Tibial nerve (tissue), 4 donors: ENCODE measurements around the gene CHKB. TPM values are rescaled to one million over a fixed set of nuclear protein-coding genes. Genes with fewer than 3 reads are reported as not detected.

Source experiments
- DNase-seq, 2 donors: peaks; one replicate each; pipeline ENCODE4 v3.0.0-alpha.2; 2019; ENCODE audit warnings: low spot score in 2 of 2
- H3K27ac ChIP-seq, 4 donors: fragments of 200-600 bp; sonication (generic) in 3 of 4; one replicate each; pipeline ENCODE4 v1.5.1; 2017 to 2019; ENCODE audit warnings: mild to moderate bottlenecking in 1 of 4
- H3K27me3 ChIP-seq, 2 donors: fragments of 200-600 bp; sonication (generic) in 1 of 2; one replicate each; pipeline versions ENCODE4 v1.5.1 to v1.6.0; 2017 to 2019
- H3K36me3 ChIP-seq, 3 donors: fragments of 200-600 bp; sonication (generic); one replicate each; pipeline ENCODE4 v1.5.1; 2018 to 2019
- H3K4me1 ChIP-seq, 4 donors: fragments of 200-600 bp; sonication (generic) in 3 of 4; one replicate each; pipeline ENCODE4 v1.5.1; 2017 to 2019
- H3K4me3 ChIP-seq, 4 donors: fragments of 200-600 bp; sonication (generic) in 3 of 4; one replicate each; pipeline ENCODE4 v1.5.1; 2017 to 2019; ENCODE audit warnings: mild to moderate bottlenecking in 1 of 4, moderate library complexity in 1 of 4
- H3K9me3 ChIP-seq, 4 donors: fragments of 200-600 bp; sonication (generic) in 3 of 4; one replicate each; pipeline ENCODE4 v1.5.1; 2017 to 2019
- EP300 ChIP-seq, 2 donors: sonication (generic); formaldehyde crosslinking; IDR thresholded peaks; one replicate each; pipeline ENCODE4 v1.6.1; 2017; ENCODE audit warnings: antibody characterized with exemption in 2 of 2, mild to moderate bottlenecking in 1 of 2
- POLR2A ChIP-seq, 2 donors: fragments of 450-650 bp; IDR thresholded peaks; one replicate each; pipeline ENCODE4 v1.6.1; 2017; ENCODE audit warnings: antibody characterized with exemption in 2 of 2, mild to moderate bottlenecking in 2 of 2, moderate library complexity in 2 of 2
- WGBS, 2 donors: methylation state at CpG; one replicate each; pipeline ENCODE4 v1.1.5; 2018; 5-methylcytosine and 5-hydroxymethylcytosine counted together
- total RNA-seq, 4 donors: library from RNA; depleted of rRNA; stranded (reverse); fragments of >200 nt; gene quantifications; one replicate each; pipeline ENCODE4 v1.1.0, GENCODE V29; 2016
- TF ChIP-seq, protein P1 (sequence below), 5 experiments: fragments of 200-600 bp in 3 of 5; fragments of 450-650 bp in 2 of 5; sonication (generic) in 3 of 5; IDR thresholded peaks; one replicate each; pipeline ENCODE4 v1.5.1; 2016 to 2019; ENCODE audit warnings: antibody characterized with exemption in 5 of 5, mild to moderate bottlenecking in 3 of 5, moderate library complexity in 2 of 5

Gene CHKB
- total RNA-seq, 4 donors from 2014 or later, result 55.9 to 95.4 (median 74.4) TPM

DNA sequence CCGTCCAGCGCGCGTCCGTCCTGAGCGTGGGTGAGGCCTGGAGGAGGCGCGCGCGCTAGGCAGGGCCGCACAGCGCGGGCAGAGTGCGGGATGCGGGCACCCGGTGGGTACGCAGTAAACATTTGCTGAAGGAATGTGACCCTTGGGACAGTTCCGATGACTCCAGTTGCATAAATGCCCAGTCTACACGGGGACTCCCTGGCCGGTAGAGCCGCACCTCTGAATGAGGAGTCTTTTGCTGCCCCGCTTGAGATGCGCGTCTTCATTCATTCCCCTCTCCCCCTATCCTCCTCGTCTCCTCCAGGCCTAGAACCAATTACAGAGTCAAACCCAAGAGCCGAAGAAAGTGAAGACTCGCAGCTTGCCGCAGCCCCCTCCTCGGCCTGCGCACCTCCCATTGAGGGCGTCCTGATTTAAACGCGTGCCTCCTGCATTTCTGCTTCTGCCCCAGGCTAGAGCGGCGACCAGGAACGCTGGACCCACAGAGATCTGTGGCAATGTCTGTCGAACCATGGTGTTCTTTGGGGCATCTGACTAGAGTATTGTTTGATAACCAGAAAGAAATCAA is 729 bp upstream of the CHKB start:
- peaks cover 0 to 1% of the 10 kb centered on the region in 2 donors for H3K27me3 ChIP-seq
- H3K36me3 ChIP-seq, result peaks cover 0 to 29% (median 0%) of the 10 kb centered on the region in 3 donors
- peak overlapping the region; percentile 33 to 99 (median 76) for H3K27ac ChIP-seq
- WGBS, 2 donors, result 6 to 10% methylated on average over 30 of the region's 37 CpGs
- DNase-seq, result no peak
- TF ChIP-seq, protein P1, sequence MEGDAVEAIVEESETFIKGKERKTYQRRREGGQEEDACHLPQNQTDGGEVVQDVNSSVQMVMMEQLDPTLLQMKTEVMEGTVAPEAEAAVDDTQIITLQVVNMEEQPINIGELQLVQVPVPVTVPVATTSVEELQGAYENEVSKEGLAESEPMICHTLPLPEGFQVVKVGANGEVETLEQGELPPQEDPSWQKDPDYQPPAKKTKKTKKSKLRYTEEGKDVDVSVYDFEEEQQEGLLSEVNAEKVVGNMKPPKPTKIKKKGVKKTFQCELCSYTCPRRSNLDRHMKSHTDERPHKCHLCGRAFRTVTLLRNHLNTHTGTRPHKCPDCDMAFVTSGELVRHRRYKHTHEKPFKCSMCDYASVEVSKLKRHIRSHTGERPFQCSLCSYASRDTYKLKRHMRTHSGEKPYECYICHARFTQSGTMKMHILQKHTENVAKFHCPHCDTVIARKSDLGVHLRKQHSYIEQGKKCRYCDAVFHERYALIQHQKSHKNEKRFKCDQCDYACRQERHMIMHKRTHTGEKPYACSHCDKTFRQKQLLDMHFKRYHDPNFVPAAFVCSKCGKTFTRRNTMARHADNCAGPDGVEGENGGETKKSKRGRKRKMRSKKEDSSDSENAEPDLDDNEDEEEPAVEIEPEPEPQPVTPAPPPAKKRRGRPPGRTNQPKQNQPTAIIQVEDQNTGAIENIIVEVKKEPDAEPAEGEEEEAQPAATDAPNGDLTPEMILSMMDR (IDR thresholded peaks at IDR 0.05), result peak in 1 of 5 experiments; percentile 2
- no peak for TF ChIP-seq EP300 (IDR thresholded peaks at IDR 0.05)
- no peaks in the 10 kb centered on the region for H3K9me3 ChIP-seq
- peaks cover 0 to 32% (median 13%) of the 10 kb centered on the region in 4 donors for H3K4me1 ChIP-seq
- peak overlapping the region; percentile 74 to 91 (median 88) for H3K4me3 ChIP-seq

DNA sequence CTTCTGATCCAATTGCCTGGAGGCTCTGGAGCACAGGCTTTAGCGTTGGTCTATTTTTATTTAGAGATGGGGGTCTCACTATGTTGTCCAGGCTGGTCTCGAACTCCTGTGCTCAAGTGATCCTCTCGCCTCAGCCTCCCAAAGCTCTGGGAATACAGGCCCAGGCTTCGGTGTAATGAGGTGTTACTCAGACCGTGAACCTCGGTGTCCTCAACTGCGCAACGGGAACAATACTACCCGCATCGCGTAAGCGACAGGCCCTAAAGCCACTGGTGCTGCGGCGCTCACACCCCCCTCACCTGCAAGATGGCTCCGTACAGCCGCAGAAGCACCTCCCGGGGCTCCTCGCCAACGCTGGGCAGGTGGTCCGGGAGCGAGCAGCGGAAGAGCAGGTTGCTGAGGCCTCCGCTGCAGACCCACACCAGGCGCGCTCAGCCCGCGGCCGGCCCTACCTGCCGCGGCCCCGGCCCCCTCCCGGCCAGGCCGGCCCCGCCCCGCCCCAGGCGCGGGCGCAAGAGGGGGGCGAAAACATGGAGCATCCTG is 628 bp downstream of the CHKB start:
- WGBS, 2 donors, result 15 to 17% methylated on average over 12 to 13 of the region's 39 CpGs
- Histone ChIP-seq H3K27me3 (peaks cover 0 to 12% of the 10 kb centered on the region in 2 donors), H3K27ac (peak overlapping the region; percentile 92 to 99 (median 96)), H3K4me1 (peaks cover 0 to 42% (median 17%) of the 10 kb centered on the region in 4 donors), H3K36me3 (peaks cover 0 to 32% (median 0%) of the 10 kb centered on the region in 3 donors), H3K4me3 (peak overlapping the region; percentile 48 to 91 (median 88)), H3K9me3 (no peaks in the 10 kb centered on the region)
- TF ChIP-seq POLR2A (IDR thresholded peaks at IDR 0.05) (no peak), EP300 (IDR thresholded peaks at IDR 0.05) (no peak)
- TF ChIP-seq, protein P1 (IDR thresholded peaks at IDR 0.05), result no peak
- no peak for DNase-seq

DNA sequence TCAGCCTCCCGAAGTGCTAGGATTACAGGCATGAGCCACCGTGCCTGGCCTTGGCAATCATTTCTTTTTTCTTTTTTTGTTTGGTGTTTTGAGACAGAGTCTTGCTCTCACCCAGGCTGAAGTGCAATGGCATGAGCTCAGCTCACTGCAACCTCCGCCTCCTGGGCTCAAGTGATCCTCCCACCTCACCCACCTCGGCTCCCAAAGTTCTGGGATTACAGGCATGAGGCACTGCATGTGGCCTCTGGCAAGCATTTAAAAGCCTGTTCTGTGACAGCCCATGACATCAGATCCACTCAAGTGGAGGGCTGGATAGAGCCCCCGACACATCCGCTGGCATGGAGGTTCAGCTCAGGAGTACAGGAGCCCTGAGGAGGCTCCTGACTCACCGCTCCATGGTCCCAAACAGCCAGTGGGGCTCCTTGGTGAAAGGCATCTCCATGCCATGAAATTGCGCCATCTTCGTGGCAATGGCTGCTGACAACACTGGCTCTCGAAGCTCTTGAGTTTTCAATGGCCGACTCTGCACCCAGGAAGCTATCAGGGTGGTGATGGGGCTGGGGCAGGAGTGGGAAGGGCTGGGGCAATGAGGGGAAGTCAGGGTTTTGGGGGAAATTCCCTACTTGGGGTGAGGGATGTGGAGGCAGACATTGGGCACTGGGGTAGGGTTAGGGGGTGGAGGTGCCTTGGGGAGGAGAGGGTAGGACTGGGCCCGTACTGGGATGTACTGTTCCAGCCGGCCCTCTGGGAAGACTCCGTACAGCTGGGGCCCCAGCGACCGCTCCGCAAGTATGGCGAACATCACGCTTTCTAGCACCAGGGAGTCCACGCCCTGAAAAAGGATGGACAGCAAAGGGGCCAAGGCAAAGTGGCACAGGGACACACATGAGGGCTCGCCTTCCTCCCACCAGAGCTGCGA is 1.4 kb downstream of the CHKB start:
- Histone ChIP-seq H3K36me3 (peaks cover 0 to 39% (median 0%) of the 10 kb centered on the region in 3 donors), H3K4me1 (peaks cover 0 to 42% (median 17%) of the 10 kb centered on the region in 4 donors), H3K27ac (peak overlapping the region in 3 of 4 donors; percentile 92 to 99 (median 97)), H3K9me3 (no peaks in the 10 kb centered on the region), H3K27me3 (peaks cover 0 to 15% of the 10 kb centered on the region in 2 donors), H3K4me3 (peak overlapping the region; percentile 48 to 91 (median 88))
- WGBS, 2 donors, result 89 to 92% methylated on average over 21 to 22 of the region's 22 CpGs
- TF ChIP-seq EP300 (IDR thresholded peaks at IDR 0.05), result no peak
- TF ChIP-seq, protein P1 (IDR thresholded peaks at IDR 0.05), result no peak
- no peak for TF ChIP-seq POLR2A (IDR thresholded peaks at IDR 0.05)
- no peak for DNase-seq

DNA sequence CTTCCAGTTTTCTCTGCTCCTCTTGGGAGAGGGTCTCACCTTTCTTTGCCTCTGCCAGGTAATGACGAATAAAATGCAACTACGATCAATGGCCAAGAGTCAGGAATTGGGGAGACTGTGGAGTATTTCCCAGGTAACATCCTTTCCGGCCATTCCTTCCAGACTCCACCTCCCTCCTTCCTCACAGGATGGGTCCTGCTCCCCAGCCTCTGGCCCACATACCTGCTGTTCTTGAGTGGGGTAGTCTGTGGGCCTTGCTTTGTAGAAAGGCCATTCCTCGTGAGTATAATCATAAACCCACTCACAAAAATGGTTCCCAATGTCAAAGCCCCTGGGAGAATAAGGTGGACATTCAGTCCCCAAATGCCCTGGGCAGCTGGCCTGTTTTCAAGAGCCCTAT is 2.9 kb downstream of the CHKB start:
- Histone ChIP-seq H3K27ac (peak overlapping the region in 2 of 4 donors; percentile 58 to 78), H3K36me3 (peaks cover 0 to 44% (median 0%) of the 10 kb centered on the region in 3 donors), H3K27me3 (peaks cover 0 to 15% of the 10 kb centered on the region in 2 donors), H3K4me3 (no peak overlapping the region), H3K9me3 (no peaks in the 10 kb centered on the region), H3K4me1 (peaks cover 0 to 42% (median 17%) of the 10 kb centered on the region in 4 donors)
- no peak for DNase-seq
- 93 to 95% methylated on average over 4 of the region's 4 CpGs for WGBS, 2 donors
- no peak for TF ChIP-seq POLR2A (IDR thresholded peaks at IDR 0.05)

DNA sequence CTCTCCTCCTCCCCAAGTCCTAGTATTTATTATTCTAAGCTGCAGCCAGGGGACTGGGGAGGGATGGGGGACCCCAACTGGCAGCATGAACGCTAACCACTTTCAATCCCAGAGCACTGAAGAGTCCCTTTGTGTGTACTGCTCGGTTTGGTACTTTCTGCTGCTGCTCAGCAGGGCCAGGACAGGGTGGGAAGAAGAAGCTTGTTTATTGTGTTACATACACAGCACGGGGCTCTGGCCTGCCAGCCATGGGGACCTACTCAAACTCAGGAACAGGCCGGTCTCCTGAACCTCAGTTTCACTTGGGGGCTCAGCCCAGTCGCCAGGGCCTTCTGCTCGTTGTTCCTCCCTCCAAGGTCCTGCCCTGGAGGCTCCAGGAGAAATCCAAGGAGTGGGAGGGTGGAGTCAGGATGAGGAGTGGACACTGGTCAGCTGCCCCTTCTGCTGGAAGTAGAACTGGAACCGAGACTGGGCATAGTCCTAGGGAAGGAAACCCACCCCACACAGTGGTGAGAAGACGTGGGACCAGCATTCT is 3.8 kb downstream of the CHKB start:
- Histone ChIP-seq H3K9me3 (no peaks in the 10 kb centered on the region), H3K4me3 (no peak overlapping the region), H3K4me1 (peaks cover 0 to 41% (median 17%) of the 10 kb centered on the region in 4 donors), H3K27me3 (peaks cover 0 to 15% of the 10 kb centered on the region in 2 donors), H3K27ac (peak overlapping the region; percentile 50 to 78 (median 54)), H3K36me3 (peaks cover 0 to 53% (median 0%) of the 10 kb centered on the region in 3 donors)
- TF ChIP-seq EP300 (IDR thresholded peaks at IDR 0.05), result no peak
- TF ChIP-seq POLR2A (IDR thresholded peaks at IDR 0.05), result peak in 1 of 2 donors; percentile 25
- no peak for DNase-seq
- WGBS, 2 donors, result 21 to 47% methylated on average over 6 to 8 of the region's 8 CpGs
